ENCODE results near the gene KCNB1.

- no peak for TF ChIP-seq CTCF (conservative IDR thresholded peaks at IDR 0.05)
- no peak for TF ChIP-seq EZH2 (IDR thresholded peaks at IDR 0.05; ENCODE audit: low read depth)
These were observed 66.8 kb downstream of the KCNB1 start for GRCh38 chr20:49415668-49416044.

All from PC-9 (cell line).